H1 (cell line): Measurements from ENCODE around the gene LAMC3. TPM values are rescaled to one million over a fixed set of nuclear protein-coding genes. Genes with fewer than 3 reads are reported as not detected.

Source experiments
- CTCF ChIA-PET: fragments of 300-600 bp; sonication (Branson Sonifier 250); formaldehyde crosslinking; loops from one replicate; lab custom pipeline; 2021; ENCODE audit not compliant: partially characterized antibody; lab: Charles Lee
- POLR2A ChIA-PET: fragments of 300-600 bp; sonication (Branson Sonifier 250); formaldehyde crosslinking; loops from one replicate; lab custom pipeline; 2021; ENCODE audit warnings: inconsistent platforms; ENCODE audit not compliant: partially characterized antibody; lab: Charles Lee
- DNase-seq, 2 experiments: peaks; one replicate each; pipeline versions ENCODE4 v3.0.0 to v3.0.0-alpha.2; 2010 to 2022; ENCODE audit warnings: low spot score in 2 of 2, low read depth in 1 of 2, mixed read lengths in 1 of 2
- FAIRE-seq: peaks from 2 replicates; lab custom pipeline; 2011; peaks lifted over from hg19 to GRCh38; lab: Jason Lieb, UNC
- H2AFZ ChIP-seq: 2 replicates; pipeline ENCODE4 v1.8.1; 2012; ENCODE audit warnings: low read length, inconsistent platforms
- H2AK5ac ChIP-seq: 2 replicates; pipeline ENCODE4 v1.6.1; 2013; ENCODE audit warnings: low read depth, low read length
- H2BK120ac ChIP-seq: replicated peaks from 2 replicates; pipeline ENCODE3; 2013; ENCODE audit warnings: low read depth, low read length, inconsistent platforms
- H2BK12ac ChIP-seq: 2 replicates; pipeline ENCODE4 v1.6.1; 2013; ENCODE audit warnings: low read depth, low read length
- H2BK15ac ChIP-seq: 2 replicates; pipeline ENCODE4 v1.6.1; 2013; ENCODE audit warnings: low read length
- H2BK20ac ChIP-seq: 2 replicates; pipeline ENCODE4 v1.6.1; 2013; ENCODE audit warnings: low read length
- H2BK5ac ChIP-seq: 2 replicates; pipeline ENCODE4 v1.6.1; 2013; ENCODE audit warnings: low read depth, low read length
- H3K14ac ChIP-seq: 2 replicates; pipeline ENCODE4 v1.6.1; 2013; ENCODE audit warnings: inconsistent platforms; ENCODE audit not compliant: insufficient read length
- H3K18ac ChIP-seq: 2 replicates; pipeline ENCODE4 v1.6.1; 2013; ENCODE audit warnings: low read length; ENCODE audit errors: extremely low read depth
- H3K23ac ChIP-seq: 2 replicates; pipeline ENCODE4 v1.6.1; 2013; ENCODE audit warnings: inconsistent platforms; ENCODE audit not compliant: insufficient read length
- H3K23me2 ChIP-seq: 2 replicates; pipeline ENCODE4 v1.6.1; 2013; ENCODE audit warnings: low read depth, low read length
- H3K27ac ChIP-seq: 2 replicates; pipeline ENCODE4 v1.6.1; 2011; ENCODE audit warnings: low read depth, low read length, inconsistent platforms
- H3K27me3 ChIP-seq, 4 experiments: replicated peaks in 1 of 4; 1 replicate in 1 of 4; 2 replicates in 3 of 4; pipeline versions ENCODE4 v1.6.1 to v1.8.1; 2011 to 2013; ENCODE audit warnings: low read length in 3 of 4, mild to moderate bottlenecking in 3 of 4, inconsistent platforms in 2 of 4, mixed read lengths in 2 of 4, moderate library complexity in 1 of 4; ENCODE audit not compliant: control insufficient read depth in 3 of 4, insufficient read depth in 3 of 4; ENCODE audit errors: extremely low read depth in 1 of 4
- H3K36me3 ChIP-seq, 4 experiments: 2 replicates each; pipeline versions ENCODE4 v1.6.1 to v1.8.1; 2011 to 2013; ENCODE audit warnings: mild to moderate bottlenecking in 4 of 4, low read length in 3 of 4, moderate library complexity in 2 of 4, control low read depth in 1 of 4, inconsistent platforms in 1 of 4; ENCODE audit not compliant: insufficient read depth in 4 of 4, control insufficient read depth in 2 of 4
- H3K4ac ChIP-seq: replicated peaks from 2 replicates; pipeline ENCODE3; 2013; ENCODE audit warnings: low read length, low read depth, mixed read lengths, inconsistent platforms; ENCODE audit not compliant: insufficient read length
- H3K4me1 ChIP-seq, 4 experiments: replicated peaks in 1 of 4; 1 replicate in 1 of 4; 2 replicates in 3 of 4; pipeline versions ENCODE4 v1.6.1 to v1.8.1; 2011 to 2013; ENCODE audit warnings: low read length in 3 of 4, inconsistent platforms in 2 of 4, mixed read lengths in 1 of 4; ENCODE audit not compliant: insufficient read depth in 4 of 4, control insufficient read depth in 3 of 4
- H3K4me2 ChIP-seq, 2 experiments: 2 replicates each; pipeline versions ENCODE4 v1.6.1 to v1.8.1; 2011 to 2013; ENCODE audit warnings: low read depth in 2 of 2, low read length in 2 of 2, control low read depth in 1 of 2, inconsistent platforms in 1 of 2, mild to moderate bottlenecking in 1 of 2; ENCODE audit not compliant: insufficient read depth in 1 of 2
- H3K4me3 ChIP-seq, 4 experiments: fragments of 200-600, 300-600 bp in 1 of 4; sonication (generic), shearing (Covaris generic), sonication (Bioruptor Twin) in 1 of 4; 2 replicates each; pipeline versions ENCODE4 v1.5.1 to v1.8.1; 2011 to 2016; ENCODE audit warnings: low read length in 4 of 4, low read depth in 3 of 4, control low read depth in 2 of 4, inconsistent platforms in 2 of 4, mild to moderate bottlenecking in 2 of 4, mixed read lengths in 1 of 4, moderate library complexity in 1 of 4; ENCODE audit not compliant: insufficient read depth in 2 of 4; ENCODE audit errors: extremely low read depth in 1 of 4
- H3K56ac ChIP-seq: replicated peaks from 2 replicates; pipeline ENCODE3; 2013; ENCODE audit warnings: low read depth, mild to moderate bottlenecking, mixed read lengths, low read length, inconsistent platforms; ENCODE audit not compliant: insufficient read length
- H3K79me1 ChIP-seq: 2 replicates; pipeline ENCODE4 v1.6.1; 2013; ENCODE audit warnings: low read depth, low read length, control low read depth
- H3K79me2 ChIP-seq, 2 experiments: 2 replicates each; pipeline versions ENCODE4 v1.6.1 to v1.8.1; 2012 to 2013; ENCODE audit warnings: low read length in 2 of 2, mild to moderate bottlenecking in 2 of 2, inconsistent platforms in 1 of 2; ENCODE audit not compliant: insufficient read depth in 2 of 2, control insufficient read depth in 1 of 2
- H3K9ac ChIP-seq, 4 experiments: replicated peaks in 1 of 4; 1 replicate in 1 of 4; 2 replicates in 3 of 4; pipeline versions ENCODE4 v1.6.1 to v1.8.1; 2011 to 2013; ENCODE audit warnings: low read depth in 3 of 4, low read length in 3 of 4, control low read depth in 2 of 4, mild to moderate bottlenecking in 2 of 4, moderate library complexity in 2 of 4, inconsistent platforms in 1 of 4; ENCODE audit errors: extremely low read depth in 1 of 4
- H3K9me3 ChIP-seq, 2 experiments: 2 replicates each; pipeline versions ENCODE4 v1.6.1 to v1.8.1; 2012 to 2013; ENCODE audit warnings: mild to moderate bottlenecking in 2 of 2, moderate library complexity in 2 of 2, control low read depth in 1 of 2, inconsistent platforms in 1 of 2, low read depth in 1 of 2, low read length in 1 of 2, mixed read lengths in 1 of 2; ENCODE audit not compliant: insufficient read depth in 2 of 2
- H4K20me1 ChIP-seq, 2 experiments: replicated peaks in 1 of 2; 2 replicates each; pipeline versions ENCODE3 to v1.8.1; 2011 to 2013; ENCODE audit warnings: inconsistent platforms in 2 of 2, low read length in 2 of 2, mild to moderate bottlenecking in 1 of 2; ENCODE audit not compliant: insufficient read depth in 2 of 2, control insufficient read depth in 1 of 2
- H4K5ac ChIP-seq: 2 replicates; pipeline ENCODE4 v1.6.1; 2013; ENCODE audit warnings: low read length, low read depth, mixed read lengths, inconsistent platforms; ENCODE audit not compliant: insufficient read length
- H4K8ac ChIP-seq: 2 replicates; pipeline ENCODE4 v1.8.0; 2013; ENCODE audit warnings: mild to moderate bottlenecking, moderate library complexity, low read length, inconsistent platforms; ENCODE audit not compliant: insufficient read depth; ENCODE audit errors: extremely low read depth
- H4K91ac ChIP-seq: replicated peaks from 2 replicates; pipeline ENCODE3; 2013; ENCODE audit warnings: low read length, mixed read lengths, inconsistent platforms; ENCODE audit not compliant: insufficient read length
- NANOG ChIP-seq: IDR thresholded peaks from 2 replicates; pipeline ENCODE4 v1.6.1; 2011; ENCODE audit warnings: low read length, low read depth, mild to moderate bottlenecking, inconsistent platforms; ENCODE audit not compliant: insufficient read depth, poor library complexity, severe bottlenecking
- POLR2AphosphoS5 ChIP-seq: IDR thresholded peaks from 2 replicates; pipeline ENCODE4 v1.6.1; 2011; ENCODE audit warnings: low read depth, low read length
- RBBP5 ChIP-seq: IDR thresholded peaks from 2 replicates; pipeline ENCODE4 v1.7.1; 2012; ENCODE audit warnings: low read depth, mild to moderate bottlenecking, inconsistent platforms, low read length, moderate library complexity, borderline replicate concordance
- SIX5 ChIP-seq: IDR thresholded peaks from 2 replicates; pipeline ENCODE4 v1.6.1; 2011; ENCODE audit warnings: mild to moderate bottlenecking, low read depth, low read length
- TAF7 ChIP-seq: optimal IDR thresholded peaks from 2 replicates; pipeline ENCODE3; 2011; ENCODE audit warnings: low read depth, mild to moderate bottlenecking, inconsistent platforms, low read length, moderate library complexity, borderline replicate concordance
- WGBS, 2 experiments: shearing (Covaris generic) in 1 of 2; methylation state at CpG; one replicate each; pipeline versions ENCODE4 v1.1.6 to v1.1.7; 2013 to 2015; ENCODE audit warnings: low lambda C conversion rate in 2 of 2, mixed read lengths in 2 of 2, inconsistent platforms in 1 of 2, low coverage in 1 of 2, missing lambda C conversion rate in 1 of 2; ENCODE audit not compliant: insufficient replicate concordance in 2 of 2, insufficient coverage in 1 of 2, insufficient read length in 1 of 2; ENCODE audit errors: extremely low coverage in 1 of 2, missing lambda C conversion rate in 1 of 2; 5-methylcytosine and 5-hydroxymethylcytosine counted together
- polyA plus RNA-seq, 7 experiments: library from polyadenylated mRNA; depleted of rRNA in 3 of 7; stranded (reverse) in 5 of 7; unstranded in 2 of 7; fragments of >200 nt in 5 of 7; fragments of 200-250 nt in 2 of 7; gene quantifications; 1 replicate in 5 of 7; 2 replicates in 1 of 7; 4 replicates in 1 of 7; pipeline versions ENCODE4 v1.2.1 to v1.2.3, GENCODE V29; 2011 to 2013; ENCODE audit warnings: missing spikeins in 2 of 7, mixed read lengths in 2 of 7
- total RNA-seq: library from RNA; stranded (reverse); fragmentation: NEBNext Ultra II Directional; extraction: Animal tissue kit (Norgen Biotek cat#: 25700); gene quantifications from 2 replicates; pipeline ENCODE4 v1.2.1, GENCODE V29; 2021

LAMC3 gene
- total and polyA plus RNA-seq, 2 of the 8 experiments (the other 6 are each of a cell fraction or from before 2014, with no cell fraction given) = 9.3 to 12.3 TPM

DNA sequence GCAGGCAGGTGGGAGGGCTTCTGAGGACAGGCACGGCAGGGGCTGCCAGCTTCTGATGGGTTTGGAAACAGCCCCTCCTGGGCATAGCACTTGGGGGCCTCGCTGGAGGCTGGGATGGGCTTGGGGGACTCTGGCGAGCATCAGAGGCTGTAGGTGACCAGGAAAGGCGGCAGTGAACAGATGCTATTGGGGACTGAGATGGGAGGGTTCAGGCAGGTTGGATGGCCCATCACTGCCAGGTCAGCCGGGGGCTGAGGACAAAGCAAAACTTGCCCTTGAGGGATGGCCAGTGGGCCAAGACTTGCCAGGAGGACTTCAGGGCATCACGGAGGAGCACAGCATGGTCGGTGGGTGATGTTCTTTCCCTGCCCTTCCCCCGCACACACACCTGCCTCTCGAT lies 94.0 kb downstream of the LAMC3 start:
- peak overlapping the region; percentile 61 for H4K91ac ChIP-seq
- H2BK120ac ChIP-seq = peak overlapping the region; percentile 15
- peaks cover 8 to 53% (median 38%) of the 10 kb centered on the region in 4 experiments for H3K4me1 ChIP-seq
- peak overlapping the region; percentile 71 for H3K4ac ChIP-seq
- peak overlapping the region; percentile 82; the same call in 1 of the 2 replicates for H2AK5ac ChIP-seq
- peak overlapping the region; percentile 22 for H4K5ac ChIP-seq
- no peaks in the 10 kb centered on the region for H3K23me2 ChIP-seq
- H2BK20ac ChIP-seq = no peak overlapping the region
- H3K14ac ChIP-seq = no peak overlapping the region
- 83% methylated on average over 9 of the region's 9 CpGs; no CpG with 5 or more reads in 1 of the 2 experiments for WGBS, 2 experiments
- no peaks in the 10 kb centered on the region for H3K9me3 ChIP-seq
- H2BK12ac ChIP-seq = 0 out of 2 replicates have a peak overlapping the region, but pooled peaks have one; percentile 3
- peak overlapping the region; percentile 40; the same call in 1 of the 2 replicates for H3K27ac ChIP-seq
- H3K18ac ChIP-seq = peak overlapping the region; percentile 48; the same call in 1 of the 2 replicates
- H3K4me2 ChIP-seq = peak overlapping the region; percentile 1 to 27; a peak in 1 of 4 replicates
- no peak for FAIRE-seq
- H3K56ac ChIP-seq = no peak overlapping the region
- POLR2A ChIA-PET = interaction anchor here (0.7 to 32.4 kb wide), 6 partner anchors 1 to 92 kb away, joined by 3 to 751 read pairs (median 5); partner anchors contain the start of genes AIF1L and NUP214
- H3K79me2 ChIP-seq = peaks cover 0 to 9% of the 10 kb centered on the region in 2 experiments; a peak in 1 of 4 replicates
- no peaks in the 10 kb centered on the region for H3K27me3 ChIP-seq
- H2BK5ac ChIP-seq = peak overlapping the region; percentile 88
- H3K23ac ChIP-seq = no peak overlapping the region
- no peak overlapping the region for H2AFZ ChIP-seq
- 0 out of 2 replicates have a peak overlapping the region, but pooled peaks have one; percentile 66 for H4K8ac ChIP-seq
- peak overlapping the region in 1 of 4 experiments; percentile 44; a peak in 2 of 7 replicates for H3K9ac ChIP-seq
- peaks cover 2 to 3% of the 10 kb centered on the region in 2 experiments for H4K20me1 ChIP-seq
- no peak overlapping the region for H3K4me3 ChIP-seq
- CTCF ChIA-PET = interaction anchor here (1.3 to 6.3 kb wide), 4 partner anchors 9 to 57 kb away, joined by 3 to 47 read pairs (median 8); no protein-coding TSS in a partner anchor
- no peak for DNase-seq
- peaks cover 7 to 33% (median 11%) of the 10 kb centered on the region in 4 experiments; a peak in 7 of 8 replicates for H3K36me3 ChIP-seq
- TF ChIP-seq SIX5 (no peak), NANOG (no peak), TAF7 (no peak), POLR2AphosphoS5 (0 out of 2 replicates have a peak, but pooled peaks have one; percentile 39), RBBP5 (no peak)
- peak overlapping the region; percentile 14; the same call in 1 of the 2 replicates for H2BK15ac ChIP-seq
- H3K79me1 ChIP-seq = peaks cover 5% of the 10 kb centered on the region
